ENCODE measurements around the gene TBCD.
A peak's percentile ranks its signal among the peaks of the same experiment; 100 is the strongest.

Gene TBCD

DNA sequence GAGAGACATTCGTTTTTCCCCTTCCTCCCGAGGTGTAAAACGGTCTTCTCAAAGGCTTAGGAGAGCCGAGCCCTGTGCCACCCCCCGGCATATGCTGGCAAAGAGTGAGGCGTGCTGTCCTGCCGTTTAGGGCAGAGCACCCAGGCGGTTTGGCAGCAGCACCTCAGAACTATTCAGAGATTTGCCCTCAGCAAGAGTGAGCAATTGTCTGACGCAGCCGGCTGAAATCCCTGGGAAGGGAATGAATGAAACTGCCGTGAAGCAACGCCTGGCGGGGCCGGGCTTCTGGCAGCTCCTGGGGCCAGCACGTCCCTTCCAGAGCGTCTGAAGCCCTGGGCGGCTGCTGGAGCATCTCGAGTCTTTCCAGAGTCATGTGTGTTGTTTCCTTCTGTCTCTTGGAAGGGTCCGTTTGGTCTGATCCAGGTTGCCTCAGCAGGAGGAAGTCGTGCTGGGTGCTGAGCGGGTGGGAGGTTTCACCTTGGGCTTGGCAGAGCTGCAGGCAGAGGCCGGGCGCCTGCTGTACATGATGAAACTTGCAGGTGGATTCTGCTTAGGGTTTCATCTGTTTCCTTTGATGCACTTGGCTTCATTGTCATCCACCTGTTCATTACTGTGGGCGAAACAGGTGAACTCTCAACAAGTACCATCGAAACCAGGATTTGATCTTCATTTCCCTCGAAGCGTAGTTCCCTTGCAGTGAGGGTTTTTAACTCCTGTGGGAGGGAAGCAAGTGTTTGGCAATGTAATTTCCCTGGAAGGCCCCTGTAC, 35.4 kb downstream of the TBCD start:
- Mint-ChIP-seq H3K27me3 (no peaks in the 10 kb centered on the region), H3K4me1 (peaks cover 3% of the 10 kb centered on the region), H3K4me3 (no peak overlapping the region), H3K36me3 (peaks cover 9% of the 10 kb centered on the region), H3K9me3 (no peaks in the 10 kb centered on the region), H3K27ac (no peak overlapping the region)
- ATAC-seq (ENCODE audit: low read depth) (no peak), DNase-seq (ENCODE audit: low spot score in 2 of 2) (no peak)

DNA sequence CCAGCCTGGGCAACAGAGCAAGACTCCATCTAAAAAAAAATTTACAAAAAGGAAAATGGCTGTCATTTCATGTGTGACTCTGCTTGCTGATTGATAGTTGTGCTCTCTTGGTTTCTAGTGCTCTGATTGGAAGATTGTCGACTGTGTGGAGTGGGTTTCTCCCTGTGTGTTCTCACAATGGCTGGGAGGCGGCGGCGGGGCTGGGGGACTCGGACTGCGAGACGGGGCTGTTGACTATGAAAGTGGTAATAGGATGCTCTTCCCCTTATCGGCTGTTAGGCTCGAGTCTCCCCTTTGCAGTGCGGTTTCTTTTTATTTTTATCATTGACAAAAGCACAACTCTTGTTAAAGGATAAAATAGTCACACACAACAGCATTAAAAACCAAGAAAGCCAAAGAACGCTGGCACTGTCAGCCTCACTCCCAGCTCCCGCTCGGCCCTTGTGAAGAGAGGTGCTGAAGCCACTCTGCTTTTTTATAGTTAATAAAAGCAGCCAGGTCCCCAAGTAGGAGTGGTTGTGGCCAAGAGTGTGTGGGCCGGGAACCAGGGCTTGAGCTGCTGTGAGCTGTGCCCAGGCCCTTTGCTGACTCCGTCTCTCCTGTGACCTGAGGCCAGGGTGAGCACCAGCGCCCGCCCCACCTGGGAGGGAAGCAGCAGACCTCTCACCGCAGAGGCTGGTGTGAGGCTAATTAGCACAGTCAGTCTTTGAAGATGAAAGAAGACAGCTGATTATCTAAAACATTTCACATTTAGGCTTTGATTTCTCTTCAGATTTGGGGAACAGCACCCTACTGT, 36.5 kb downstream of the TBCD start:
- H3K27ac Mint-ChIP-seq: no peak overlapping the region
- H3K36me3 Mint-ChIP-seq: peaks cover 7% of the 10 kb centered on the region
- no peak overlapping the region for H3K4me3 Mint-ChIP-seq
- H3K4me1 Mint-ChIP-seq: no peaks in the 10 kb centered on the region
- ATAC-seq (ENCODE audit: low read depth) (no peak), DNase-seq (ENCODE audit: low spot score in 2 of 2) (no peak)
- no peaks in the 10 kb centered on the region for H3K9me3 Mint-ChIP-seq
- no peaks in the 10 kb centered on the region for H3K27me3 Mint-ChIP-seq

DNA sequence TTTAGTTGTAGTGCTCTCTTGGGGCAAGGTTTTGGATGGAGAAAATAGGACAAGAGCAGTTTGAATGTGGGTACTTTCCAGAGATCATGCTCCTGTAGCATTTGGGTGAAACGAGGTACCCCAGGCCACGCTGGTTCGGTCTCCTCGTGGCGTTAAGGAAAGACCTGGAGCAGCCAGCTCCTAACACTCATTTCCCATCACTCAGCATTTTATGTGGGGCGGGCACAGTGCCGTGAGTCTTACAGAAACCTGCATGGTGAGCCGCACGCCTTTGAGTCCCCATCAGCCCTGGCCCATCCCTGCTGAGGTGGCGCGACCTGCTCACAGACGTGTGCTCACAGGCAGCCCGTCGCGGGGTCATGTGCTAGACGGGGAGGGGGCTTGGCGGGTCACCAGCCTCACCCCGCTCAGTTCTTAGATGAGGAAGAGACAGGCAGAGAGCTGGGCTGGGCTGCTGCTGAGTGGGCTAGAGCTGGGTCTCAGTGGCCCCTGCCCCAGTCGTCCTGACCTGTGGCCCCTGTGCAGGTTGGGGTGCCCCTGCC, 37.3 kb downstream of the TBCD start:
- Mint-ChIP-seq H3K36me3 (peaks cover 5% of the 10 kb centered on the region), H3K4me3 (no peak overlapping the region), H3K4me1 (no peaks in the 10 kb centered on the region), H3K9me3 (no peaks in the 10 kb centered on the region), H3K27ac (no peak overlapping the region), H3K27me3 (no peaks in the 10 kb centered on the region)
- ATAC-seq (ENCODE audit: low read depth) (no peak), DNase-seq (ENCODE audit: low spot score in 2 of 2) (no peak)

DNA sequence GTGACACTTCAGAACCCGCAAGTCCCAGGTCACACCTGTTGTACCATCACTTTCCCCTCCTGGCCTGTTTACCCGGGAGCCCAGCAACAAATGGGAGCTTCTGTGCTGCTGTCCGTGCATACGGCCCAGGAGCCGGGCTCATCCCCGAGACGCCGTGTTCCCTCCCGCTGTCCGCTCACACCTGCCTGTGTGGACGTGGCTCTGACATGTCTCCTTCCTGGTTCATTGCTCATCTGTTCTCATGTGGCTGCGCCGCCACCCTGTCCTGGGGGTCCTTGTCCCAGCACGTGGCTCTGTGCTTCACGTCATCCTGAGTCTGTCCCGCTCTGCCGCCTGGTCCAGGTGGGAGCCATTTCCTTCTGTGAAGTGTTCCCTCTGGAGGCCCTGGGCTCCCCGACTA, 37.9 kb downstream of the TBCD start:
- no peaks in the 10 kb centered on the region for H3K9me3 Mint-ChIP-seq
- peak overlapping the region; percentile 19 for H3K27ac Mint-ChIP-seq
- H3K4me1 Mint-ChIP-seq: no peaks in the 10 kb centered on the region
- H3K27me3 Mint-ChIP-seq: no peaks in the 10 kb centered on the region
- peaks cover 5% of the 10 kb centered on the region for H3K36me3 Mint-ChIP-seq
- no peak overlapping the region for H3K4me3 Mint-ChIP-seq
- no peak for DNase-seq (ENCODE audit: low spot score in 2 of 2)
- no peak for ATAC-seq (ENCODE audit: low read depth)

DNA sequence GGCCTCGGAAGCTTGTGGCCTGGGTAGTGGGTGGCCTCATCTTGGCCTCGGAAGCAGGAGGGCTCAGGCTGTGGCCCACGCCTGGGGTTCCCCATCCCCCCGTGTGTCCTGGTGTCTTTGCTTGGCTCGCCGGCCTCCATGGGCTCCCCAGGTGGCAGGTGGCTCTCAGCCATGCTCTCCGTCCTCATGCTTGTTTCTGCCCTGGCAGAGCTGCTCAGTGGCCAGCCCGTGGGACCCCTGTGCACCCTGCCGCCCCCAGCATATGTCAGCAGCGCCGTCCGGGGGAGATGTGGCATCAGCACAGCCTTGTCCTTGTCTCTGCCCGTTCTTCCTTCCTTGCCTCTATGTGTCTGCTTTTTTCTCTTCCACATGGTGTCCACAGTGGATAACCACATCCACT, 38.5 kb downstream of the TBCD start:
- ATAC-seq (ENCODE audit: low read depth) (no peak), DNase-seq (ENCODE audit: low spot score in 2 of 2) (no peak)
- Mint-ChIP-seq H3K36me3 (peaks cover 5% of the 10 kb centered on the region), H3K4me3 (no peak overlapping the region), H3K27me3 (no peaks in the 10 kb centered on the region), H3K9me3 (no peaks in the 10 kb centered on the region), H3K4me1 (no peaks in the 10 kb centered on the region), H3K27ac (peak overlapping the region; percentile 19)

DNA sequence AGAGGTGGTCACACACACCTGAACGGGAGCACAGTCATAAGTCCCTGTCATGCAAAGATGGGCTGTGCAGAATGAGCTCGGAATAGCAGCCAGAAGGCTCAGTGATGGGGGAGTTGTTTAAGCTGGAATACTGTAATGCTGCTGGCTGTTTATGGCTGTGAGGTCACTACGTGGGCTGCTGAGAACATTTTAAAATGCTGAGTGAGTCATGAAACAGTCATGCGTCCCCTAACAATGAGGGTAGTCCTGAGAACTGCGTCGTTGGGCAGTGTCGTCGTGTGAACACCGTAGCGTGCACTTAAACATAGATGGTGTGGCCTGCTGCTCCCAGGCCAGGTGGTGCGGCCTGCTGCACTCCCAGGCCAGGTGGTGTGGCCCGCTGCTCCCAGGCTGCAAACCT, 39.7 kb downstream of the TBCD start:
- H3K36me3 Mint-ChIP-seq: peaks cover 5% of the 10 kb centered on the region
- H3K4me1 Mint-ChIP-seq: no peaks in the 10 kb centered on the region
- no peaks in the 10 kb centered on the region for H3K9me3 Mint-ChIP-seq
- ATAC-seq (ENCODE audit: low read depth) (no peak), DNase-seq (ENCODE audit: low spot score in 2 of 2) (no peak)
- no peaks in the 10 kb centered on the region for H3K27me3 Mint-ChIP-seq
- no peak overlapping the region for H3K27ac Mint-ChIP-seq
- no peak overlapping the region for H3K4me3 Mint-ChIP-seq

DNA sequence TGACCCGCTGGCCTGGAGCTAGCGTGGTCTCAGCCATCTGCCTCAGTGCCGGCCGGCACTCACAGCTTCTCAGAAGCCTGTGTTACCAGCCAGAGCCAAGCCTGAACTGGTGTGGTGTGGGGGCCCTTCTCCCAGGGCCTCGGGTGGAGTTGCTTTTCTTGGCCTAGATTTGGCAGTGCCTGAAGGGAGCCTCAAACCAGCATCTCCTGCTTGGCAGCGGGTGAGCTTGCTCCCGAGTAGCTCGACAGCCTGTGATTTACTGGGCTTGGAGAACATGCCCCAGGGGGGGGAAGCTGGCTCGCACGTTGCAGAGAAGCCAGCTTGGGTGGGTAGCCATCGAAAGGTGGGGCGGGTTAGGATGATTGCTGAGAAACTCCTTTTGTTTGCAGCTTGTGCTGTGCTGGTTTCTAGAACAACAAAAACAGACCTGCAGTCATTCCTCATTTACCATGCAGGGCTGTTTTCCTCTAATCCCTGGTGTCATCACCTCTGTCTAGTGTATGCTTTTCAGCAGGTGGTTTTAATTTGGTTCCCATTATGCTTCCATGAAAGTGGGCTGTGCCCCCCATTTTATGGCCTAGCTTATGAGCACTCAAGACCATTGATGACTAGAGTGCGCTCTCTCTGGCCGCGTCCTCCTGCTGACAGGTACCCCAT, 42.2 kb downstream of the TBCD start:
- ATAC-seq (ENCODE audit: low read depth): no peak
- no peak overlapping the region for H3K4me3 Mint-ChIP-seq

DNA sequence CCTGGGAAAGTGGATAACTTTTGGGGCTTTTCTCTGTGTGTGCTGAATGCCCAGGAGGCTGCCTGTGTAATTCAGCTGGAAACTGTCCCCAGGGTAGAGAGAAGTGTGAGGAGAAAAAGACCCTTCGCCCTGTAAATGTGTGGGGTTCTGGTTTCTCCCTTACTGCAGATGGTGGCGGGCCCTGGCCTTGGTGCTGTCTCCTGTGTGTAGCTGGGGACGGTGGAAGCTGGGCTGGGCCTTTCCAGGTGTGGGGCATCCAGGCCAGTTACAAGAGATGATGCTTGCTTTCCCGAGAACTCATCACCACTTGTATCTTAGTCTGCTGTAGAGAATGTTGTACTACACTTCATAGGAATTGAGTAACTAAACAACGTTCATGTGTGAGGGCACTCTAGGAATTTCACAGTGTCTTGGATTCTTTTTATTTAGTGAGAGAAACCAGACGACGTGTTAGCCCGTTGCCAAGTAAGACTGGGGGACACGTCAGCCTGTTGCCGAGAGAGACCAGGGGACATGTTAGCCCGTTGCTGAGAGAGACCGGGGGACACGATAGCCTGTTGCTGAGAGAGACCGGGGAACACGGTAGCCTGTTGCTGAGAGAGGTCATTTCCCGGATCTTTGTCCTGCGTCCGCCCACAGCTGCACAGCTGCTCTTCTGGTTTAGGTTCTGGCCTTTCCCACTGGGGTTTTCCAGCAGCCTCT, 43.1 kb downstream of the TBCD start:
- DNase-seq (ENCODE audit: low spot score in 2 of 2): no peak
- H3K4me3 Mint-ChIP-seq: no peak overlapping the region
- no peaks in the 10 kb centered on the region for H3K27me3 Mint-ChIP-seq
- no peaks in the 10 kb centered on the region for H3K9me3 Mint-ChIP-seq
- H3K4me1 Mint-ChIP-seq: no peaks in the 10 kb centered on the region
- peaks cover 5% of the 10 kb centered on the region for H3K36me3 Mint-ChIP-seq
- ATAC-seq (ENCODE audit: low read depth): no peak
- H3K27ac Mint-ChIP-seq: no peak overlapping the region

More for the DNA sequence above, 42.2 kb downstream of the TBCD start:
- Mint-ChIP-seq H3K27me3 (no peaks in the 10 kb centered on the region), H3K9me3 (no peaks in the 10 kb centered on the region), H3K27ac (no peak overlapping the region), H3K36me3 (peaks cover 7% of the 10 kb centered on the region), H3K4me1 (no peaks in the 10 kb centered on the region)
- no peak for DNase-seq (ENCODE audit: low spot score in 2 of 2)

DNA sequence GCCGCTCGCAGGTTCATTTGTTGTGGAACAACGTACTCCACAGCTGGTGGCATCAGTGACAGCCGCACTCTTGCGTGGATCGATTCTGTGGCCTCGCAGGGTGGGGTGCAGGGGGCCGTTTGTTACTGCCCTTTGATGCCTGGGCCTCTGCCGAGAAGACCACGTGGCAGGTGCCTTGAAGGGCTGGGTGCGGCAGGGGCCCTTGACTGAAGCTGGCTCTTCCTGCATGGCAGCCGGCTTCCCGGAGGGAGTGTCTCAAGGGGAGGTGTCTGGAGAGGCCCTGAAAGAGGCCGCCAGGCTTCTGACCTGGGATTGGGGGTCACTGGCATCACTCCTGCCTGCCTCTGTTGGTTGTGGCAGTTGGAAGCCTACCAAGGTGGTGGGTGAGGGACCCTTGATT, 43.8 kb downstream of the TBCD start:
- Mint-ChIP-seq H3K27ac (no peak overlapping the region), H3K36me3 (peaks cover 10% of the 10 kb centered on the region)

DNA sequence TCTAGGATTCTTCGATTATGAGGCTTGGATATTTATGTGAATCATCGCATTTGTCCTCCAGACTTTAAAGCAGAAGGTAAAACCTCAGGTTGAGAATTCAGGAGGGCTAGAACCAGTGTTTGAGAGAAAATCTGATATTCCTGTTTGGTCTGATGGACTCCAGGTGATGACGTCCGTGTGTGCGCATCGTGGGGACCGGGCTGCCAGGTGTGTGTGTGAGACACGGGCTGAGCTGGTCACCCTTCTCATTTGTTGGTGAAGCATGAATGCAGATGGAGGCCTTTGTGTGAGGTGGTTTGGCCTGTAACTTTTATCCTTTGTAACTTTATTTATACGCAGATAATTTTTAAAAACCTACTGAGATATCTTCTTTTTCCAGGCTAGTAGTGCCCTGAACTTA, 45.2 kb downstream of the TBCD start:
- Mint-ChIP-seq H3K4me1 (peaks cover 4% of the 10 kb centered on the region), H3K4me3 (no peak overlapping the region), H3K27ac (no peak overlapping the region), H3K36me3 (peaks cover 15% of the 10 kb centered on the region), H3K9me3 (peaks cover 3% of the 10 kb centered on the region), H3K27me3 (no peaks in the 10 kb centered on the region)
- DNase-seq (ENCODE audit: low spot score in 2 of 2) (no peak), ATAC-seq (ENCODE audit: low read depth) (no peak)

More for the DNA sequence above, 43.8 kb downstream of the TBCD start:
- no peak overlapping the region for H3K4me3 Mint-ChIP-seq
- H3K27me3 Mint-ChIP-seq: no peaks in the 10 kb centered on the region
- ATAC-seq (ENCODE audit: low read depth) (no peak), DNase-seq (ENCODE audit: low spot score in 2 of 2) (no peak)
- no peaks in the 10 kb centered on the region for H3K4me1 Mint-ChIP-seq
- no peaks in the 10 kb centered on the region for H3K9me3 Mint-ChIP-seq

DNA sequence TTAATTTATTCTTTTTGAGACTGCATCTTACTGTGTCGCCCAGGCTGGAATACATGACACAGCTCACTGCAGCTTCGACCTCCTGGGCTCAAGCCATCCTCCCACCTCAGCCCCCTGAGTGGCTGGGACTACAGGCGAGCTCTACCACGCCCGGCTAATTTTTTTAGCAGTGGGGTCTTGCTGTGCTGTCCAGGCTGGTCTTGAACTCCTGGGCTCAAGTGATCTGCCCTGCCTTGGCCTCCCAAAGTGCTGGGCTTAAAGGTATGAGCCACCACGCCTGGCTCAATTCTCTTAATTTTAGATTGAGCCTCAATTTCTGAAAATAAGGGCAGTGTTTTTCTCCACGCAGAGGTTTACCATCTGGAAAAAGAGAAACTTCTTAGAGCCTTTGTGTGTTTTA, 46.9 kb downstream of the TBCD start:
- ATAC-seq (ENCODE audit: low read depth) (no peak), DNase-seq (ENCODE audit: low spot score in 2 of 2) (no peak)
- peaks cover 21% of the 10 kb centered on the region for H3K36me3 Mint-ChIP-seq
- H3K4me3 Mint-ChIP-seq: no peak overlapping the region
- H3K27ac Mint-ChIP-seq: no peak overlapping the region
- H3K27me3 Mint-ChIP-seq: no peaks in the 10 kb centered on the region
- H3K4me1 Mint-ChIP-seq: peaks cover 7% of the 10 kb centered on the region
- peaks cover 3% of the 10 kb centered on the region for H3K9me3 Mint-ChIP-seq

DNA sequence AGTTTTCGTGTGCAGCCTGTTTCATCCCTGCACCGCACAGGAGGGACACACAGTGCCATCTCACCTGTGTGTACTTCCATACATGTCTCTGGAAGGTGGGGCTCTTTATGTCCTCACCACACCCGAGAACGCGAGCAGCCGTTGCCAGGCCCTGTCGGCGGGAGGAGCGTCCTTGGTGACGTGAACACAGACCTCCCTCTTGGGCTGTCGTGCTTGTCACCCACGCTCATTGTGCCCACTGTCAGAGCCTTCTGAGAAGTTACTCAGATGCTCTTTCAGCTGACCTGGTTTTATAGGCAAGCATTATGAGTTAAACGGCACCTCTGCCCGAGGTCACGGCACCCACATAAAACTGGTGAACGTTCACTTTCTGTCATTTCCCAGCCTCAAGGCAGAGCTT, 47.7 kb downstream of the TBCD start:
- no peak for DNase-seq (ENCODE audit: low spot score in 2 of 2)
- Mint-ChIP-seq H3K27me3 (no peaks in the 10 kb centered on the region), H3K27ac (no peak overlapping the region), H3K9me3 (peaks cover 3% of the 10 kb centered on the region), H3K4me3 (no peak overlapping the region), H3K36me3 (peaks cover 21% of the 10 kb centered on the region), H3K4me1 (peaks cover 7% of the 10 kb centered on the region)
- no peak for ATAC-seq (ENCODE audit: low read depth)

DNA sequence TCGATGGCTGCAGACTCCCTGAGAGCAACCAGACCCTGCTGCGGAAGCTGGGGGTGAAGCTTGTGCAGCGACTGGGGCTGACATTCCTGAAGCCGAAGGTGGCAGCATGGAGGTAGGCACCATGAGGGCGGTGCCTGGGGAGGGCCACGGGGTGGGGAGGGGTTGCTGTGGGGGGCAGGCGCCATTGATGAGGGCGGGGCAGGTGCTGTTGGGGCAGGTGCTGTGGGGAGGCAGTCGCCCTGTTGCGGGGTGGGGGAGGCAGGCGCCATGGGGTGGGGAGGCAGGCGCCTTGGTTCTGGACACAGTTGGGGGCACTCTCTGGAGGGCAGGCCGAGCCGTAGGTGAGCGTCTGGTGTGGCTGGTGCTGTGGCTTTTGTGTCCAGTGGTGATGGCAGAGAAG, 49.0 kb downstream of the TBCD start:
- no peaks in the 10 kb centered on the region for H3K27me3 Mint-ChIP-seq
- no peak overlapping the region for H3K4me3 Mint-ChIP-seq
- H3K4me1 Mint-ChIP-seq: peaks cover 7% of the 10 kb centered on the region
- ATAC-seq (ENCODE audit: low read depth) (no peak), DNase-seq (ENCODE audit: low spot score in 2 of 2) (no peak)
- H3K27ac Mint-ChIP-seq: peak overlapping the region; percentile 22
- peaks cover 3% of the 10 kb centered on the region for H3K9me3 Mint-ChIP-seq
- peaks cover 21% of the 10 kb centered on the region for H3K36me3 Mint-ChIP-seq

All from memory B cell (primary cell).